Measurements from ENCODE around the gene ARHGAP28. TPM values are rescaled to one million over a fixed set of nuclear protein-coding genes. Genes with fewer than 3 reads are reported as not detected.

Gene ARHGAP28
- total RNA-seq, 3 donors from 2014 or later (not counting 1 experiment from before 2014, with no cell fraction given), result not detected

DNA sequence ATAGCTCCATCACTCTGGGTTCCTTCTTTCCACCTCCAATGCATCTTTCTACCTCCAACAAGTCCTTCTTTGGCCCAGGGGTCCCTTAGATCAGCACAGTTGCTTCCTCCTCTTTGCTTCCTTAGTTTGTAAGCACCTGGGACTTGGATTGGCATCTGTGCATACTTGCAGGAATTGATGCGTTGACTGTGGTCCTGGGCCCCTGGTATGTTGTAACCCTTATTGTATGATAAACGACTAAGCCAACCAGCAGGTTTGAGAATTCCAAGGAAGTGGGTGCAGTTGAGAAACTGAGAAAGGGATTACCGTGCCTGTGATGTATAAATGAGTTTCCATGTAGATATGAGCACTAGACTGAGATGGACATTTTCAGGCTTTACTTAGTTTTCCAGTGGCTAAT lies 55.9 kb downstream of the ARHGAP28 start:
- DNase-seq (no peak), ATAC-seq (no peak)
- Mint-ChIP-seq H3K4me3 (no peak overlapping the region), H3K4me1 (no peaks in the 10 kb centered on the region), H3K36me3 (no peaks in the 10 kb centered on the region), H3K9me3 (peaks cover 6 to 14% of the 10 kb centered on the region in 2 donors), H3K27me3 (ENCODE audit: low read depth in 2 of 2) (no peaks in the 10 kb centered on the region), H3K27ac (no peak overlapping the region)
- intact Hi-C loops (cut with micrococcal nuclease), result no loop called here
- WGBS (ENCODE audit: insufficient coverage), result 80% methylated on average over 3 of the region's 3 CpGs
- Histone ChIP-seq H3K9me3 (ENCODE audit: control insufficient read depth, insufficient read depth, low read length) (no peaks in the 10 kb centered on the region), H3K27me3 (ENCODE audit: control insufficient read depth, insufficient read depth, low read length) (no peaks in the 10 kb centered on the region), H3K4me1 (ENCODE audit: control insufficient read depth, insufficient read depth, low read length) (no peaks in the 10 kb centered on the region), H3K36me3 (ENCODE audit: control insufficient read depth, insufficient read depth, low read length) (no peaks in the 10 kb centered on the region), H3K4me3 (ENCODE audit: low read length) (no peak overlapping the region), H3K27ac (ENCODE audit: low read length) (no peak overlapping the region)
- TF ChIP-seq, protein P1, sequence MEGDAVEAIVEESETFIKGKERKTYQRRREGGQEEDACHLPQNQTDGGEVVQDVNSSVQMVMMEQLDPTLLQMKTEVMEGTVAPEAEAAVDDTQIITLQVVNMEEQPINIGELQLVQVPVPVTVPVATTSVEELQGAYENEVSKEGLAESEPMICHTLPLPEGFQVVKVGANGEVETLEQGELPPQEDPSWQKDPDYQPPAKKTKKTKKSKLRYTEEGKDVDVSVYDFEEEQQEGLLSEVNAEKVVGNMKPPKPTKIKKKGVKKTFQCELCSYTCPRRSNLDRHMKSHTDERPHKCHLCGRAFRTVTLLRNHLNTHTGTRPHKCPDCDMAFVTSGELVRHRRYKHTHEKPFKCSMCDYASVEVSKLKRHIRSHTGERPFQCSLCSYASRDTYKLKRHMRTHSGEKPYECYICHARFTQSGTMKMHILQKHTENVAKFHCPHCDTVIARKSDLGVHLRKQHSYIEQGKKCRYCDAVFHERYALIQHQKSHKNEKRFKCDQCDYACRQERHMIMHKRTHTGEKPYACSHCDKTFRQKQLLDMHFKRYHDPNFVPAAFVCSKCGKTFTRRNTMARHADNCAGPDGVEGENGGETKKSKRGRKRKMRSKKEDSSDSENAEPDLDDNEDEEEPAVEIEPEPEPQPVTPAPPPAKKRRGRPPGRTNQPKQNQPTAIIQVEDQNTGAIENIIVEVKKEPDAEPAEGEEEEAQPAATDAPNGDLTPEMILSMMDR (IDR thresholded peaks at IDR 0.05), result no peak

- ATAC-seq, result no peak
- Histone ChIP-seq H3K4me1 (ENCODE audit: control insufficient read depth, insufficient read depth, low read length) (no peaks in the 10 kb centered on the region), H3K27me3 (ENCODE audit: control insufficient read depth, insufficient read depth, low read length) (no peaks in the 10 kb centered on the region), H3K9me3 (ENCODE audit: control insufficient read depth, insufficient read depth, low read length) (no peaks in the 10 kb centered on the region), H3K36me3 (ENCODE audit: control insufficient read depth, insufficient read depth, low read length) (no peaks in the 10 kb centered on the region), H3K4me3 (ENCODE audit: low read length) (no peak overlapping the region), H3K27ac (ENCODE audit: low read length) (no peak overlapping the region)
- no peaks in the 10 kb centered on the region for H3K4me1 Mint-ChIP-seq
- no peaks in the 10 kb centered on the region for H3K36me3 Mint-ChIP-seq
- intact Hi-C loops (cut with micrococcal nuclease), result no loop called here
- H3K27me3 Mint-ChIP-seq (ENCODE audit: low read depth in 2 of 2), result no peaks in the 10 kb centered on the region
- H3K27ac Mint-ChIP-seq, result no peak overlapping the region
- peaks cover 10 to 12% of the 10 kb centered on the region in 2 donors for H3K9me3 Mint-ChIP-seq
- TF ChIP-seq, protein P1 (IDR thresholded peaks at IDR 0.05), result no peak
- DNase-seq, result no peak
- no peak overlapping the region for H3K4me3 Mint-ChIP-seq
- 80% methylated on average over 5 of the region's 5 CpGs for WGBS (ENCODE audit: insufficient coverage)
Observed at GRCh38 chr18:6792391-6792790, 62.9 kb downstream of the ARHGAP28 start.

DNA sequence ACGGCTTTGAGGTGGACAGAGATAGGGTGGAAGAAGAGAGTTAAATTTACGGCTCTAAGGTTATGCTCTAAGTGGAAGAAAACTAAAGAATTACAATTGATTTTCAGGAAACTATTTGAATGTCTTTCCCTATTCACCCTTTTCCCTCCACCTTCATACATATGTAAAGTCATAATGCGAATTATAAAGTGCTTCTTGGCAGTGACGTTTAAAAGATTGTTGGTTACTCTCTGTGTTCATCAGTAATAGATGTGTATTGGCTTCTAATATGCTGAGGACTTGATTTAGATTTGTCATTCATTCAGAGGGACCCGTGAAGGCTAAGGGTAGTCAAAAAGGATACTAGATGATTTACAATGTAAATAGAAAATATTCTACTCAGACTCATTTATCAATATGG lies 63.9 kb downstream of the ARHGAP28 start:
- H3K36me3 Mint-ChIP-seq, result no peaks in the 10 kb centered on the region
- Histone ChIP-seq H3K9me3 (ENCODE audit: control insufficient read depth, insufficient read depth, low read length) (no peaks in the 10 kb centered on the region), H3K4me1 (ENCODE audit: control insufficient read depth, insufficient read depth, low read length) (no peaks in the 10 kb centered on the region), H3K27ac (ENCODE audit: low read length) (no peak overlapping the region), H3K36me3 (ENCODE audit: control insufficient read depth, insufficient read depth, low read length) (no peaks in the 10 kb centered on the region), H3K27me3 (ENCODE audit: control insufficient read depth, insufficient read depth, low read length) (no peaks in the 10 kb centered on the region), H3K4me3 (ENCODE audit: low read length) (no peak overlapping the region)
- ATAC-seq (no peak), DNase-seq (no peak)
- intact Hi-C loops (cut with micrococcal nuclease), result no loop called here
- H3K27ac Mint-ChIP-seq, result no peak overlapping the region
- H3K27me3 Mint-ChIP-seq (ENCODE audit: low read depth in 2 of 2), result no peaks in the 10 kb centered on the region
- TF ChIP-seq, protein P1 (IDR thresholded peaks at IDR 0.05), result no peak
- H3K9me3 Mint-ChIP-seq, result peaks cover 9 to 10% of the 10 kb centered on the region in 2 donors
- no peaks in the 10 kb centered on the region for H3K4me1 Mint-ChIP-seq
- H3K4me3 Mint-ChIP-seq, result no peak overlapping the region
- WGBS (ENCODE audit: insufficient coverage), result 85% methylated on average over 2 of the region's 5 CpGs

- ATAC-seq (no peak), DNase-seq (no peak)
- no peak overlapping the region for H3K4me3 Mint-ChIP-seq
- H3K4me1 ChIP-seq (ENCODE audit: control insufficient read depth, insufficient read depth, low read length), result no peaks in the 10 kb centered on the region
- TF ChIP-seq, protein P1 (IDR thresholded peaks at IDR 0.05), result no peak
- no peaks in the 10 kb centered on the region for H3K27me3 ChIP-seq (ENCODE audit: control insufficient read depth, insufficient read depth, low read length)
- H3K9me3 Mint-ChIP-seq, result peaks cover 9 to 10% of the 10 kb centered on the region in 2 donors
- H3K36me3 ChIP-seq (ENCODE audit: control insufficient read depth, insufficient read depth, low read length), result no peaks in the 10 kb centered on the region
- H3K27ac Mint-ChIP-seq, result no peak overlapping the region
- no peak overlapping the region for H3K27ac ChIP-seq (ENCODE audit: low read length)
- no peak overlapping the region for H3K4me3 ChIP-seq (ENCODE audit: low read length)
- H3K9me3 ChIP-seq (ENCODE audit: control insufficient read depth, insufficient read depth, low read length), result no peaks in the 10 kb centered on the region
- no peaks in the 10 kb centered on the region for H3K36me3 Mint-ChIP-seq
- H3K4me1 Mint-ChIP-seq, result no peaks in the 10 kb centered on the region
- no peaks in the 10 kb centered on the region for H3K27me3 Mint-ChIP-seq (ENCODE audit: low read depth in 2 of 2)
- intact Hi-C loops (cut with micrococcal nuclease), result no loop called here
- WGBS (ENCODE audit: insufficient coverage), result 92% methylated on average over 1 of the region's 2 CpGs
Observed at GRCh38 chr18:6793986-6794385, 64.5 kb downstream of the ARHGAP28 start.

Data from natural killer cell (primary cell).